Stimulated activated CD8-positive, alpha-beta memory T cell treated with anti-CD3 and anti-CD28 coated beads, Interleukin-12 subunit alpha, Interleukin-12 subunit beta, amount 100 ng/mL, for 24 hours (primary cell): ENCODE measurements around the gene SLC25A30.
"Not testable (repeated sequence)": the region's sequence is repeated elsewhere in the genome, so short reads cannot be mapped to it uniquely, and the experiment has no call there.

Source experiments
- DNase-seq: peaks from one replicate; pipeline ENCODE4 v3.0.0-alpha.2; 2020; ENCODE audit errors: extremely low read depth

SLC25A30 gene

DNA sequence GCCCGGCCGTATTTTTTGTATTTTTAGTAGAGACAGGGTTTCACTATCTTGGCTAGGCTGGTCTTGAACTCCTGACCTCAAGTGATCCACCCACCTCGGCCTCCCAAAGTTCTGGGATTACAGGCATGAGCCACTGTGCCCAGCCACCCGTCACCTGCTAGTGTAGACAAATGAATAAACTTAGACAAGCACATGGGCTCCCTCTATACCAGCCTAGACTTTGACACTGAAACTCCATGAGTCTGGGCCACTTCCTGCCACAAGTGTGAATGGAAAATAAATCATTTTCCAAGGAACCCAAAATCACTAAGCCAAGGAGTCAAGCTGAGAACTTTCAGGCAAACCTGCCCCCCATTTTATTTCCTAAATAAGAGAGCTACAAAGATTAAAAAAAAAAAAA lies 50.2 kb downstream of the SLC25A30 start:
- no peak for DNase-seq

DNA sequence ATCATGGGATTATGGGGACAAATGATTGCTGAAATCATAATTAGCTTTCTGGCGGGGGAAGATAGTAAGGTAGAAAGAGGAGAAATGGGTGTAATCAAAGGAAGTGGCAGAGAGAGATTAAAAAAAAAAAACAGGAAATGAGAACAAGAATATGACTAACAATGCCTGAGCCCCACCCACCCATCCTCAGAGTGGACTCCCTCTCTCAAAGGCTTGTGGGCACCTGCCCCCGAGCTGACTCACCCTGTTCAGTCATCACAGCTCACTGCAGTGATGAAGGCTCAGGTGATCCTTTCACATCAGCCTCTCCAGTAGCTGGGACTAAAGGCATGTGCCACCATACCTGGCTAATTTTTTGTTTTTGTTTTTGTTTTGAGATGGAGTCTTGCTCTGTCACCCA lies 50.8 kb downstream of the SLC25A30 start:
- DNase-seq, result peak; percentile 77

DNA sequence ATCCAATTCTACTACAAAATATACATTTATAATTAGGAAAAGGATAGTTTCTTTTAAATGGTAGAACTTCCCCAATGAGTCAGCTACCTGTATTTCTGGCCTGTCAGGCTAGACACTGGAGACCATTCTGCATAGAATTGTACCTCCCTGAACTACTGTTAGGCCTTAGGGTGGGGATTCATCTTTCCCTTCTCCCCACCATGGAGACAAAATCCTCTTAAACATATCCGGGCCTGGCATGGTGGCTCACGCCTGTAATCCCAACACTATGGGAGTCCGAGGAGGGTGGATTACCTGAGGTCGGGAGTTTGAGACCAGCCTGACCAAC lies 52.7 kb downstream of the SLC25A30 start:
- DNase-seq, result no peak

DNA sequence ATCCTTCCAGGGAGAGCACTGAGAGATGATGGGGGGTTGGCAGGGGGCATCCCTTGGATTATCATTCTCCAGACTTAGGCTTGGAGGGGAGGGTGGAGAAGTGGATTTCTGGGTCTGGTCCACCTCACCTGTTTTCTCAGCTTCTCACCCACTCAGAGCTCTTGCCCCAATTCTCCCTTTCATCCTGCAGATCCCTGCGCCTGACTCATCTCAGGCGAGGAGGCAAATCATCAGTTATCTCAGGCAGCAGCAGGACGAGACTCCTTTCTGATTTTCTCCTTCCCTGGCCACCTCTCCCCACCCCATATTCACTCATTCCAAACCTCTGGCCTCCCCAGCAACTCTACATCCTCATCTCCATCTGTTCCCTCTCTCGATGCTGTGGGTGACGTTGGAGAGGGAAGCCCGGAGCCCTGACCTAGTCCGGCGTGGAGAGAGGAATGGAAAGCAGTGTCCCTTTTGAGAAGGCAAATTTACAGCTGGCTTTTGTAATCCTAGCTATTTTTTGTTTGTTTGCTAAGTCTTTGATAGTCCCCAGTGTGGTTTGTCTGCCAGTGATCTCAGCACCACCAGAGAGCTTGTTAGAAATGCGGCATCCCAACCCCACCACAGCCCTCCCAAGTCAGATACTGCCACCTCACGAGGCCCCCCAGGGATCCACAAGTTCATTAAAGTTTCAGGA lies 53.2 kb downstream of the SLC25A30 start:
- DNase-seq, result no peak

DNA sequence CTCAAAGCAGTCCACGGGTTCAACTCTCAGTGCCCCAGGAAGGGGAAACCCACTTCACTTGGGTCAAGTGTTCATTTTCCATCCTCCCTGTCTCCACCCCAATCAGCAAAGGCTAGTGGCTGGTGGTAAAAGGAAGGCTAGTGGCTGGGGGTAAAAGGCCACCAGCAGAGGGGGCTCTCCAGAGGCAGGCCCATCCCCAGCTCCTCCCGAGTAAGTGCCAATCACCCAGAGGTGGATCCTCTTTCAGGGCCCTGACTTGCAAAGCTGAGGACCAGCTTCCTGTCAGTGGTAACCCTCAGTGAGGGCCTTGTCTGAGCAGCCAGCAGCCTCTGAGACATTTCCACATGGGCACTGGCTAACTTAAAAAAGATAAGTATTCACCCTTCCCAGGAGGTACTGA lies 55.2 kb downstream of the SLC25A30 start:
- no peak for DNase-seq

DNA sequence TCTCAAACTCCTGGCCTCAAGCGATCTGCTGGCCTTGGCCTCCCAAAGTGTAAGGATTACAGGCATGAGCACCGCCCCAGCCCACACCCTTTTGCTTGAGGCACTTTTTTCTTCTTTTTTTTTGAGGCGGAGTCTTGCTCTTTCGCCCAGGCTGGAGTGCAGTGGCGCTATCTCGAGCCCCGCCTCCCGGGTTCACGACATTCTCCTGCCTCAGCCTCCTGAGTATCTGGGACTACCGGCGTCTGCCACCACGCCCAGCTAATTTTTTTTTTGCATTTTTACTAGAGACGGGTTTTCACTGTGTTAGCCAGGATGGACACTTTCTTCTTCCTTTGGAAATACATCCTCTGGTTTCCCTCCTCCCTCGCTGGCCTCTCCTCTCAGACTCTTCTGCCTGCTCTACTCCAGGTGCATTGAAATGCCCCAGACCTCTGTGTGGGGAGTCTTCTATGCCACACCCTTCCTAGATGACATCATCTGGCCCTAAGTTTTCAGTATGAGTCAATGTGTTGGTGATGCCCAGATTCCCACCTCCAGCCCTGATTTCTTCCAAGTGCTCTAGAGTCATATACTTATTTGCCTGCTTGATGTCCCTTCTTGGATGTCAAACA lies 56.5 kb downstream of the SLC25A30 start:
- DNase-seq, result no peak

DNA sequence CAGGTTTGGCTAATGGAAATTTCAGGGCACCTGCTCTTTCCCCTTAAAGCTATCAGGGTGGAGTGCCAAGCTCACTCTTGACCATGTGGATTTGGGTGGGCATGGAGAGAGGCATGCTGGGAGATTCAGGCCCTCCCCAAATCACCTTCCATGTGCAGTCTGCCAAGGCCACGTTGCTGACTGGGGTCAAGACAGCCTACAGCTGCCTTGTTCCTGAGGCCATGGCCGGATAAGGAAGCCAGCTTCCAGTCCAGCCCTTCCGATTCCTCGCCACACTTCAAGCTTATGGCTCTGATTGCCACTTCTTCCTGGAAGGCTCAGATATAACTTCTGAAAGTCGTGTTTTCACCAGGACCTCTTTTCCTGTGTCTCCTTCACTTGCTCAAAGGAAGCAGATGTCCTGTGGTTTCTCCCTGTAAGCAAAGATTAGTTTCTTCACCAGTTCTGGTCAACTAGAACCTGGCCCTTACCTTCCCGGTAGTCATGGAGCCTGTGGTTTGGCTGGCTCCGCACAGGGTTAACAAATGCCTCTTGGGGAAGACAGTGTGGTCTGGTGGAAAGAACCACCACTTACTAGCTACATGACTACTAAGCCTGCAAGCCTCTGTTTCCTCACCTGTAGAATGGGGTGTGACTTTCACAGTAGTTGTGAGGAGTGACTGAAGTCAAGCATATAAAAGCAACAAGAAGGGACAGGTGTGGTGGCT lies 61.1 kb downstream of the SLC25A30 start:
- no peak for DNase-seq

DNA sequence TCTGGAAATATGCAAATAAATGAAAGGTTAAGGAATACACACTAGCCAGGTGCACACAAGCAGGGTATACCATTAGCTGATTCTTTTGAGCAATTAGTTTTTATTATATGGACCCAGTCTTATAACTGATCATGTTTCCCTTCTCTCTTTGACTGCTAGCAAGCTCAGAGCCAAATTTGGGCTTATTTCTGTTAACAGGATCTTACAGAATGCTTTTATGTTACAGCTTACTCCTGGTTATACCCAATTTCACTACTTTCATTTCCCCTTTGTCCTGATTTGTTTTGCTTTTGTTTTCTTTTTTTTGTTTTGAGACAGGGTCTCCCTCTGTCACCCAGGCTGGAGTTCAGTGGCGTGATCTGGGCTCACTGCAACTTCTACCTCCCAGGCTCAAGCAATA lies 64.3 kb downstream of the SLC25A30 start:
- no peak for DNase-seq

DNA sequence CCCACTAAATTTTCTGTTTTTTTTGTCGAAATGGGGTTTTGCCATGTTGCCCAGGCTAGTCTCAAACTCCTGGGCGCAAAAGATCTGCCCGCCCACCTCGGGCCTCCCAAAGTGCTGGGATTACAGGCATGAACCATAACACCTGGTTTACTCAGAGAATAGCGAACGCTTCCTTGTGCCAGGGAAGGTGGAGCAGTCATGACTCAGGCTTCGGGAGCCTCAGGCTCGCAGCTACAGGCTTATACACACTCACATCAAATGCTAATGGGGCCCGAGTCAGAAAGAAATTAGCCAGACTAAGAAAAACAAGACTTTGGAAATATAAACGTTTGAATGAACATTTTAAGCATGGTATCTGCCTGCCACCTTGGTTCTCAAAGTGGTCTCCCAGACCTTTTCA lies 66.1 kb downstream of the SLC25A30 start:
- no peak for DNase-seq

DNA sequence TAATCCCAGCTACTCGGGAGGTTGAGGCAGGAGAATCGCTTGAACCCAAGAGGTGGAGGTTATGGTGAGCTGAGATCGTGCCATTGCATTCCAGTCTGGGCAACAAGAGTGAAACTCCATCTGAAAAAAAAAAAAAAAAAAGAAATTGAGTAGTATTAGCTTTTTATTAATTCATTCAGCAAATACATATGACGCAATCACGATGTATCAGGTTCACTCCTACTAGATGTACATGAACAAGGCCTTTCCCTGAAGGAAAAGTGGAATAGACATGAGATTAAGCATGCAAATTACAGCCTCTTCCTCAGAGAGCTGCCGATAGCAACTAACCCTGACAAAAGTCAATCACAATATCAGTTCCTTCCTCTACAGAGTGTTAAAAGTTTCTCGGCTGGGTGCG lies 68.0 kb downstream of the SLC25A30 start:
- DNase-seq, result no peak

DNA sequence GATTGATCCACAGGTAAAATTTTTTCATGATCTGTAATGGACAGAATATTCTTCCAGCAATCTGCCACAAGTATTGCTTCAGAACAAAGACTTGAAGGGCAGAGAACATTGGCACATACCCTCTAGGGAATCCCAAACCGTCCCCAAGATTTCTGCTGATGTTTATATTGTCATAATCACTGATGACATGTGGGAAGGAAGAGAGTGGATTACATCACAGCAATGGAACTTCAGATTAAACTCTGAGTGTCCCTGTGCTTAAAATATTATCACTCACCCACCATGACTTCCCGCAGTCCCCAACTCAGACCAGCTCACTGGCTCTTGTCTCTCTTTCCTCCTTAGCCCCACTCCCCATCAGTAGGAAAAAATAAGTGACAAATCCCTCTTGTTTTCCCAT lies 68.7 kb downstream of the SLC25A30 start:
- DNase-seq, result no peak

DNA sequence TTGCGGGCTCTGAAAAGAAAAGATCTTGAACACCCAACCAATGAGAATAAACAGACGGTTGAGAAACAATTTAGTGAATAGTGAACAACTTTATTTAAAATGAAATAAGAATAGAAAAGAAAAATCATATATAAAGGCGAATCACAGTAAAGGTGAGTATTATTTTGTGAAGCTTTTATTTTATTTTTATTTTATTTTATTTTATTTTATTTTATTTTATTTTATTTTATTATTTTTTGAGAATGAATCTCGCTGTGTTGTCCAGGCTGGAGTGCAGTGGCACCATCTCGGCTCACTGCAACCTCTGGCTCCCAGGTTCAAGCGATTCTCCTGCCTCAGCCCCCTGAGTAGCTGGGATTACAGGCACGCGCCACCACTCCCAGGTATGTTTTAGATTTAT lies 74.1 kb downstream of the SLC25A30 start:
- DNase-seq, result not testable (repeated sequence)
